Fibroblast of lung (primary cell): ENCODE data around the gene ZNF552. TPM values are rescaled to one million over a fixed set of nuclear protein-coding genes. Genes with fewer than 3 reads are reported as not detected.
"Not testable (repeated sequence)": the region's sequence is repeated elsewhere in the genome, so short reads cannot be mapped to it uniquely, and the experiment has no call there.

Experiments
- DNase-seq, 2 donors: peaks; one replicate each; pipeline versions ENCODE4 v3.0.0 to v3.0.0-alpha.2; 2010; ENCODE audit warnings: low read depth in 2 of 2
- H2AFZ ChIP-seq: 2 replicates; pipeline ENCODE4 v1.5.1; 2012; ENCODE audit warnings: low read length, control low read depth, inconsistent platforms
- H3K27ac ChIP-seq: 2 replicates; pipeline ENCODE4 v1.5.1; 2011; ENCODE audit warnings: low read length, control low read depth; ENCODE audit not compliant: insufficient read depth
- H3K27me3 ChIP-seq: 2 replicates; pipeline ENCODE4 v1.5.1; 2011; ENCODE audit warnings: mild to moderate bottlenecking, low read length; ENCODE audit not compliant: control insufficient read depth, insufficient read depth
- H3K36me3 ChIP-seq: 2 replicates; pipeline ENCODE4 v1.5.1; 2011; ENCODE audit warnings: low read length; ENCODE audit not compliant: control insufficient read depth, insufficient read depth
- H3K4me1 ChIP-seq: 2 replicates; pipeline ENCODE4 v1.5.1; 2011; ENCODE audit warnings: low read length; ENCODE audit not compliant: control insufficient read depth, insufficient read depth; ENCODE audit errors: extremely low read depth
- H3K4me2 ChIP-seq: 2 replicates; pipeline ENCODE4 v1.5.1; 2011; ENCODE audit warnings: low read length, control low read depth; ENCODE audit not compliant: insufficient read depth; ENCODE audit errors: extremely low read depth
- H3K4me3 ChIP-seq, 4 experiments: fragments of 200-600 bp in 1 of 4; sonication (generic) in 1 of 4; replicated peaks in 1 of 4; 2 replicates each; pipeline ENCODE4 v1.5.1; 2011 to 2016; ENCODE audit warnings: low read length in 4 of 4, low read depth in 3 of 4, mild to moderate bottlenecking in 3 of 4, control low read depth in 2 of 4, inconsistent platforms in 1 of 4, mixed read lengths in 1 of 4; ENCODE audit not compliant: insufficient read depth in 1 of 4; ENCODE audit errors: control extremely low read depth in 1 of 4
- H3K79me2 ChIP-seq: 2 replicates; pipeline ENCODE4 v1.5.1; 2012; ENCODE audit warnings: mild to moderate bottlenecking, low read length, inconsistent platforms; ENCODE audit not compliant: control insufficient read depth, insufficient read depth
- H3K9ac ChIP-seq: 2 replicates; pipeline ENCODE4 v1.5.1; 2011; ENCODE audit warnings: mild to moderate bottlenecking, low read length, control low read depth; ENCODE audit not compliant: insufficient read depth
- H3K9me3 ChIP-seq: 2 replicates; pipeline ENCODE4 v1.5.1; 2012; ENCODE audit warnings: low read depth, low read length; ENCODE audit not compliant: control insufficient read depth, insufficient read depth
- H4K20me1 ChIP-seq: 2 replicates; pipeline ENCODE4 v1.5.1; 2011; ENCODE audit warnings: low read length; ENCODE audit not compliant: control insufficient read depth, insufficient read depth; ENCODE audit errors: extremely low read depth
- CTCF ChIP-seq, 2 donors: IDR thresholded peaks in 1 of 2; conservative IDR thresholded peaks in 1 of 2; 1 replicate in 1 of 2; 2 replicates in 1 of 2; pipeline ENCODE4 v1.5.1; 2011 to 2012; ENCODE audit warnings: low read length in 2 of 2, control low read depth in 1 of 2, inconsistent platforms in 1 of 2, low read depth in 1 of 2, mild to moderate bottlenecking in 1 of 2
- EZH2 ChIP-seq: IDR thresholded peaks from 2 replicates; pipeline ENCODE4 v1.5.1; 2012; ENCODE audit warnings: low read length, control low read depth, mild to moderate bottlenecking; ENCODE audit errors: missing control alignments
- polyA minus RNA-seq: library from RNA; depleted of rRNA, polyadenylated mRNA; stranded (reverse); fragments of >200 nt; gene quantifications from 2 replicates; pipeline ENCODE4 v1.2.3, GENCODE V29; 2011; ENCODE audit warnings: low replicate concordance
- polyA plus RNA-seq, 2 donors: library from polyadenylated mRNA; depleted of rRNA in 1 of 2; stranded (reverse) in 1 of 2; unstranded in 1 of 2; fragments of >200 nt; gene quantifications; 2 replicates each; pipeline ENCODE4 v1.2.1, GENCODE V29; 2011 to 2012; ENCODE audit warnings: missing spikeins in 1 of 2
- total RNA-seq: library from RNA; depleted of rRNA; stranded (reverse); fragments of >200 nt; gene quantifications from 2 replicates; pipeline ENCODE4 v1.2.1, GENCODE V29; 2014

ZNF552 gene
- total RNA-seq (3.8 and 3.9 TPM in 2 replicates), polyA plus RNA-seq (1.5 and 1.9 TPM in 2 replicates), polyA minus RNA-seq (3.1 and 6.2 TPM in 2 replicates)
- 2.4 TPM in 2 replicates for polyA plus RNA-seq (2012)

- H3K9ac ChIP-seq: peak within 1 kb of the TSS; percentile 70
- H2AFZ ChIP-seq: peak within 1 kb of the TSS; percentile 84
- no peaks in the 10 kb centered on the region for H3K27me3 ChIP-seq
- peaks cover 6% of the 10 kb centered on the region for H3K79me2 ChIP-seq
- H3K4me1 ChIP-seq: peaks cover 3% of the 10 kb centered on the region
- peak within 1 kb of the TSS; percentile 50 for H3K27ac ChIP-seq
- H3K4me2 ChIP-seq: peak within 1 kb of the TSS; percentile 97
- DNase-seq: peak; percentile 92 to 94
- H3K9me3 ChIP-seq: no peaks in the 10 kb centered on the region
- H3K36me3 ChIP-seq: peaks cover 2% of the 10 kb centered on the region
- H3K4me3 ChIP-seq: peak within 1 kb of the TSS; percentile 70 to 87 (median 78)
- H4K20me1 ChIP-seq: no peaks in the 10 kb centered on the region
- no peak for TF ChIP-seq CTCF (conservative IDR thresholded peaks at IDR 0.05 in 1 of 2, IDR thresholded peaks at IDR 0.05 in 1 of 2; ENCODE audit: low read depth in 1 of 2, low read length in 2 of 2)
- no peak for TF ChIP-seq EZH2
Observed at GRCh38 chr19:57814505-57815246, at the start of gene ZNF552. Gene ZNF552 (minus strand): TSS chr19:57814913. CDS start chr19:57814743, 170 bp downstream.

GRCh38 chr19:57862351-57862750, 47.6 kb upstream of the ZNF552 start:
- H3K4me2 ChIP-seq, DNase-seq, H3K27ac ChIP-seq, H4K20me1 ChIP-seq, H3K4me3 ChIP-seq, H3K27me3 ChIP-seq, H3K9me3 ChIP-seq, H2AFZ ChIP-seq, H3K9ac ChIP-seq, H3K4me1 ChIP-seq, H3K79me2 ChIP-seq: not testable (repeated sequence)
- peaks cover 21% of the 10 kb centered on the region for H3K36me3 ChIP-seq

GRCh38 chr19:57854117-57854516, 39.4 kb upstream of the ZNF552 start:
- not testable (repeated sequence) for H3K9me3 ChIP-seq, H2AFZ ChIP-seq, DNase-seq, H3K9ac ChIP-seq, H3K27me3 ChIP-seq, H3K36me3 ChIP-seq, H3K4me3 ChIP-seq, H3K4me2 ChIP-seq, H3K4me1 ChIP-seq, H4K20me1 ChIP-seq, H3K27ac ChIP-seq
- peaks cover 31% of the 10 kb centered on the region for H3K79me2 ChIP-seq

GRCh38 chr19:57851812-57852603, 37.3 kb upstream of the ZNF552 start:
- not testable (repeated sequence) for H3K27ac ChIP-seq, H3K4me2 ChIP-seq, H3K9ac ChIP-seq, DNase-seq, H3K4me3 ChIP-seq, H4K20me1 ChIP-seq, H2AFZ ChIP-seq, H3K4me1 ChIP-seq, H3K27me3 ChIP-seq, H3K9me3 ChIP-seq, H3K36me3 ChIP-seq
- peaks cover 31% of the 10 kb centered on the region for H3K79me2 ChIP-seq
